ENCODE results near the gene APP.

Gene APP

DNA sequence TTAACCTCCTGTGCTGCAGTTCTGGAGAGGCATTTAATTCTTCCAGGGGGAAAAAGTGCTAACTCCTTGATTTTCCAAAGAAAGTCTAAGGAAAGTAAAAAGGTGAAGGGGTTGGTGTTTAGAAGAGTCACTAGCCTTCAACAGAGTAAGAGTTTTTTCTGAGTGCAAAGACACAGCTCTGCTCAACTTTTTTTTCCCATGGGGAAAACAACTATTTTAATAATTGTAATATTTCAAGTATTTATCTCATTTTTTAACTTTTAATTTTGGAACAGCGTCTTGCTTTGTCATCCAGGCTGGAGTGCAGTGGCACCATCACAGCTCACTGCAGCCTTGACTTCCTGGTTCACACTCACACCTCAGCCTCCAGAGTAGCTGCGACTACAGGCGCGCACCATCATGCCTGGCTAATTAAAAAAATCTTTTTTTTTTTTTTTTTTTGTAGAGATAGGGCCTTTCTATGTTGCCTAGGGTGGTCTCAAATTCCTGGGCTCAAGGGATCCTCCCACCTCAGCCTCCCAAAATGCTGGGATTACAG, 202.6 kb downstream of the APP start:
- DNase-seq = no peak

DNA sequence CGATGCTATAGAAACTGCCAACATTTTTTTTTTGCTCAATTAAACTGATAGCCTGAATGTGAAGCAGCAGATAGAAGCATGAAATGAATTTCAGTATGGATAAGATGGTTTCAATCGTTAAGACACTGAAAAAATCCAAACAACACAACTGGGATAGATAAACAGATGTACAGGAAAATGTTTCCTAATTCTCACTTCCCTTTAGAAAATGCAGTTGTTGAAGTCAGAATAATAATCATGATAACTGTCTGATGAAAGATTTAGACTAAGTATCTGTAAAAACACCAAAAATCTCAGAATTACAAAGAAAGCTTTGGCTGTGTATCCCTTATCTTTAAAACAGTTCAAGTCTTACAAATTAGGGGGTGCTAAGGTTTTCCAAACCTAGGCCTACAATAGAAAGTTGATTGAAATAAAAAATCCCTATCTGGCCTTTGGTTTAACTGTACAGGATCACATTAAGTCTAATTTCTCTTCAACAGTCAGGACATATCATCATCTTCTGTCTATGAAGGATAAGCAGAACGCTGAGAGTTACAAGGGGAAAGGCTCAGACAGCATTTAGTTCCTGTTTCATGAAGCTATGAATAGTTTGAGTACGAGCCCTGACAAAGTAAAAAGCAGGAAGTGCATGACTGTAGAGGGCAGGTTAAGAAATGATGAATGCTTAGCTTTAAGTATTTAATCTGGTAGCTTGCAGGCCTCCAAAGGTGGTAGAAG, 203.2 kb downstream of the APP start:
- DNase-seq = no peak

DNA sequence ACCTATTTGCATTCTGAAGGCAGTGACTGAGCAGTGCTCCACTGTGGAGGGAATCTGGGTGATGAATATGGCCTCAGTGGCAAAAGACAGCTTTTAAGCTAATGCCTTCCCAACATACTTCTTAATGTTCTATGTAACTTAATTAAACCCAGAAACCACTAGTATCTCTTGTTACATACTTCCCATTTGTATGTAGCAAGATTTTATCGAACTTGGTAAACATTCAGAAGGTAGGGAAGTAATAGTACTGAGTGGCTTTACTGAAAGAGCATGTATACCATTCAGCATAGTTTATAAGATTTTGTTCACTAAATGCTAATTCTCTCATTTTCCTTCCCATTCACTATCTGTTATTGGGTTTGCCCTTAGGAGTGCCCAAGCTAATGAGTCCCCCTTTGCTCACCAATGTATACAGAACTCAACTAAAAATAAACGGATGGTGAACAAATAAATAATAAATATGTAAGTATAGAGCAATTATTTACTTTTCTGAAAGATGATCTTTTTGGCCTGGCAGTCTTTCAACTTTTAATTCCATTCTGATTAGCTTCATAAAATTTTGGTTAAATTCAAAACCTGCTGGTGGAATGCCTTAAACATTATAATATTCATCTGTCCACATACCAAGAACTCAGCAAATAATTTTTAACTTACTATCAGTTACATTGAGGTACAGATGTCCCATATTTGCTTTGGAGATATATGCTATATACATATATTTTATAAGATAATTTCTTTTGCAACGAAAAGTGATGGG, 204.4 kb downstream of the APP start:
- no peak for DNase-seq

DNA sequence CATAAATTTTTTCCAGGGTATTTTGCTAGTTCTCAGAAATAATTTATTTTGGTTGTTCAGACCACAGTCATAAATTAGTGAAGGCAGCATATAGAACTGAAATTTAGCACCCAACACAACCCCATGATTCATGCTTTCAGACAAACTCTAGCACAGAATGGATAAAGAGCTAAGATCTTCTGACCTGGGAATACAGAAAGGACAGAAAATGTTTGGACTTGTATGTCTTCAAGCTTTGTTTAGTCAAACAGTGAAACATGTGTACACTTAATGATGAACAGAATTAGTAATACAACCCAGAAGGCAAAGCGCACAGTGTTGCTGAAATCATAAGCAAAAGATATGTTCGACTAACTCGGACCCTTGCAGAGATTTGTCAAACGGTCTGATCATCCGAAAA, 205.6 kb downstream of the APP start:
- DNase-seq = no peak

DNA sequence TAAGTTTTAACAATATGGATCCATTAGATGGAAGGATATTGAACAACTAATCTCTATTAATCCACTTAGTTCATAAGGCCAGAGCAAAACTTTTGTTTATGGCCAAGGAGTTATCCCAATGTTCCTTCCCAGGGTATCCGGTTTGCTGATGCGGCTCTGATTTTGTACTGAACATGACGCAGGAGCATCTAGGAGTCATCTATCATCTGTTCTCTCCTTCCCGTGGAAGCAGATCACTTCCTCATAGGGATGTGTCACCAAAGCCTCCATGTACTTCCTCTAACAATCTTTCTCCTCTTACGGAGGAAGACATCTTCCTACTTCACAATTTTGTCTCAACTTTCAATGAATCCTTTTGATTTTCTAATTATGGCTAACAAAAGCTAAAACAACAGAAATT, 206.6 kb downstream of the APP start:
- DNase-seq = no peak

DNA sequence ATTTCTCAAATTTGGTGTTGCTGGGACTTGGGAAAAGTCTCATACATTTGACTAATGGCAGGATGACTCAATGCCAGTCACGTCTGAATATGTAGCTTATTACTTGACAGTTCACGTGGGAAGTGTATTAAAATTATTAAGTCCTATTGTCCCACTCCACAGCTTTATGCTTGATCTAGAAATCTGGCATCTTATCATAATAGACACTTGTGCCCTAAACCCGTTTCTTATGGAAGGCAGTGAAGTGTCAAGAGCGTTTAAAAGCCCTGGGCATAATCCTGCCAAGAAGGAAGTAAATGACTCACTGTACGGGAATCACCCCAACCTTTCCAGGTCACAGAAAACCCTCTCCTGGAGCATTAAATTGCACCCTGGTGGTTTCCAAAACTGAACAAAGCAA, 207.4 kb downstream of the APP start:
- DNase-seq = no peak

DNA sequence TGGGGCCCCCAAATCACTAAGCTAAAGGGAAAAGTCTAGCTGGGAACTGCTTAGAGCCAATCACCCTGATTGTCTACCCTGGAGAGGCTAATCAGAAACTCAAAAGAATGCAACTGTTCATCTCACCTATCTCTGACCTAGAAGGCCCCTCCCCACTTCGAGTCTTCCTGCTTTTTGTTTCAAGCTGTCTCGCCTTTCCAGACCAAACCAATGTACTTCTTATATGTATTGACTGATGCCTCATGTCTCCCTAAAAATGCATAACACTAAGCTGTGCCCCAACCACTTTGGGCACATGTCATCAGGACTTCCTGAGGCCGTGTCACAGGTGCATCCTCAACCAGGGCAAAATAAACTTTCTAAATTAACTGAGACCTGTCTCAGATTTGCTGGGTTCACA, 209.5 kb downstream of the APP start:
- no peak for DNase-seq

DNA sequence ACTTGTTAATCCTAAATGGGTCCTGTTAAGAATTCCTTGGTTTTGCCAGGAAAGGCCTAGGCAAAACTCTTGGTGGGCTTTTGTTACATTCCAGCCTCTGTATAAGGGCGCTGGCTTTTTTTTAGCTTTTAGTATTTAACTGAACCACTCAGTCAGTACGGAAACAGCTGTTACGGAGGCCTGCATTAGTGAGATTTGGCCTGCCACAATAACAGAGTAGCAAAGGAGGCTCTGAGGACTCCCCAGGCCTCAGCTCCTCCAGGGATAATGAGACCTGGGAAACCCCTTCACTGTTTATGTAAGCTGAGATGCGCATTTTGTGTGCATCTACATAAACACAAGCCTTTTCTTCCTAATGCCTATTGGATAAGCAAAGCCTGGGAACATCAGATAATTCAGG, 210.2 kb downstream of the APP start:
- no peak for DNase-seq

DNA sequence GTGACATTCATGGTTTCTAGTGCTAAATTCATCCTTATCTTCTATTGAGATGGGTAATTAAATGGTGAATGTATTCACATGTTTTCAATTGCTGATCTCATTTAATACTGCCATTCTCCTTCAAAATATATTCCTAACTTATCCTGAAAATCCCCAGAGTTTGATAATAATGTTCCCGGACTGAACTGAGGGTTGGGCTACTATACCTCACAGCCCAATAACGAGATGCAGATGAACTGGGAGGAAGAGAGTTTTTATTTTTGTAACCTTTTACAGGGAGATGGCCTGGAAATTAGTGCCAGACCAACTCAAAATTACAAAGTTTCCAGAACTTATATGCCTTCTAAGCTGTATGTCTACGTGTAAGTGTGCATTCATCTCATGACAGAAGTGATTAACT, 210.8 kb downstream of the APP start:
- DNase-seq = no peak

DNA sequence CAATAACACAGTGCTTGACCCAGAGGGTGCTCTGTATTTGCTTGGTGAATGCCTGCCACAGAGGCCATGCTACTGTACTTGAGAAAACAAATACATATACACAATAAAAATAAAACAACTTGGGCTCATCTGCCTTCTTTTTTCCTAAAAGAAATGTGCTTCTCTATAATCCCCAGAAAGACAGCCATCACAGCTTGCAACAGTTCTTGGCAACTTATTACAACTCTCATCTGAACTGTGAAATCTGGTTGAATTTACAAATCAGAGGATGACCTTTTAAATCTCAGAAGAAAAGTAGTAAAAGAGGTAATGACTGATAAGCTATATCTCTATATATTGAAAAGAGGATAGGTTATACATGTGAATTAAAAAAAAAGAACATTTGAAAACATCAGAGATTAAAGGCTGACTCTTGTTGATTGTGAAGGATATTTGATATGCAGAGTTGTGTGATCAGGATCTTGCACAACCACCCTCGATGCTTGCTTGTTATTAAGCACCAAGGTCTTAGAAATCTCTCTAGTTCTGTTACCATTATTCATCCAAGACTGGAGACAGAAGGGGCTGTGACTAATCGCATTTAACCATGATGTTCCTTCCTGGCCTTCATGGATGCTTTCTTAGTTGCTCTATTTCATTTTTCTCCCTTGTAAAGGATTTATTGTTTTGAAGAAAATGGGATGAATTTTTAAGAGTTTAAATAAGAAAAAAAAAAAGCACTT, 213.4 kb downstream of the APP start:
- DNase-seq = no peak

DNA sequence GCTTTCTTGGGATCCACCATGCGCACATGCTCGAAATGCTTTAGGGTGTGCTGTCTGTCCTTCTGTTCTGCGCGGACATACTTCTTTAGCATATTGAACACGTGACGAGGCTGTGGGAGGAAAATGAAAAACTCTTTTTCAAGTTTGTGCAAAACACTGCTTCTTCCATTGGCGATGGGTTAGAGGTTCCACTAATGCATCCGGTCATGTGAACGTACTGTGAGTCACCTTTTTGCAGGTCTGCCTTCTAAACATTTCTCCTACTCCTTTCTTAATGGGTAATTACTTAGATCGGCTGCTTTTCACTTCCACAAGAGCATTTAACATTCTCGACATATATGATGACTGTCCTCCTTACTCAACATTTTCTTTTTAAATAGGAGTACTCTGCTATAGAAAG, 214.9 kb downstream of the APP start:
- no peak for DNase-seq

DNA sequence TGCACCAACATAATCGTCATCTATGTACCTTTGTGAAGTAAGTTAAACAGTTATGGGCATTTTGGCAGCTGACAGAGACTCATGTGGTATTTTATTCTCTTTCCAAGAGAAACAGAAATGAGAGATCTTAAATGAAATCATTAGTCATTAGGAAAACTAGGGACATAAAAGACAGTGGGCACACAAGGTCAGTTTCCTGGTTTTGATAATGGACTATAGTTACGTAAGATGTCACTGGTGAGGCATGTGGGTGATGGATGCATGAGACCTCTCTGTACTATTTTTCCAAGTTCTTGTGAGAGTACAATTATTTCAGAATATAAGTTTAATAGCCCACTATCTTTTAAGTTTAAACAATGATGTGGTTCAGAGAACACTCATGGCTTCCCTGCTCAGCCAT, 216.9 kb downstream of the APP start:
- no peak for DNase-seq

DNA sequence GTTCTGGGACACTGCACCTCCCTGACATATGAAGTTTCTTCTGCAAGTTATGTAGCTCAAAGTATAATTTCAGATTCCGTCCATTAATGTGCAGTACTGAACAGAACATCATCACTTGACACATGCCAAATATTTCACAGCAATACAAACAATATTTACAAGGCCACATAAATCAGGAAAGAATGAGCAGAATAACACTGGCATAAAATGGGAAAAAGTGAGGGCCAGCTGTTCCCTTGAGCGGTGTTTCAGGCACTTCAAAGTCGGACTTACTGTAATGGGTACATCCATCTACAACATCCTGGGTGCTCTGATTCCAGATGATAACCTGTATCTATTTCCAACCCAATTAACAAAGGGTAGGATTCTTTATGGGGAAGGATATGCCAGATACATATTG, 217.4 kb downstream of the APP start:
- no peak for DNase-seq

DNA sequence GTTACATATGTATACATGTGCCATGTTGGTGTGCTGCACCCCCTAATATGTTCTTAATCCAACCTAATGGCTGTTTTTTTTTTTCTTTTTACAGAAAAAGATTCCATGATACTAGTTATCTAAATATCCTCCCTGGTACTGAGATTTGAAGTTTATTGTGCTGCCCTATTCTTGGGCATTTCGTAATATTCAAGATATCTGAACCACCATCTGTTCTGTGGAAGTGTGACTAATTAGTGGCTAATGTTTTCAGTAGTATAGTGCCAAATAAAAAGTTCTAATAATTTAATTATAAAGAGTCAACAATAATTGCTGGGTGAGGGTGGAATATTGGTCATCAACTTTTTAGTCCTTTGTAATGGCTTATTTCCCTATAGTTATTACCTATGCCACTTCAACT, 218.3 kb downstream of the APP start:
- DNase-seq = no peak

DNA sequence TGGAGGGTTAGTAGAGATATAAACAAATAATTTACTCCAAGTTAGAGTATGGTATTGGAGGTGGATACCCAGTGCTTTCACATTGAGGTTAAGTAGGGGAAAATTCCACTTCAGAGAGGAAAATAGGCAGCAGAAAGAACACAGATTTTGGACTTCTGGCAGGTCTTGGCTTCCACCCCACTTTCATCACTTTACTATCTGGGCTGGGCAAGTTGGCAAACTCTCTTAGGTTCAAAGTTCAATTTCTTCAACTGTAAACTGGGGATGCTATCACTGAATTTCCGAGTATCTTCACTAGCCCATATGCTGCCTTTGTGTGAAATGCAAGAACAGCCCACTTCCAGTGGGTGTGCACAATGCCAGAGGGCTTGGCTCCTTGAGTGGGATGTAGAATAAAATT, 220.9 kb downstream of the APP start:
- no peak for DNase-seq

DNA sequence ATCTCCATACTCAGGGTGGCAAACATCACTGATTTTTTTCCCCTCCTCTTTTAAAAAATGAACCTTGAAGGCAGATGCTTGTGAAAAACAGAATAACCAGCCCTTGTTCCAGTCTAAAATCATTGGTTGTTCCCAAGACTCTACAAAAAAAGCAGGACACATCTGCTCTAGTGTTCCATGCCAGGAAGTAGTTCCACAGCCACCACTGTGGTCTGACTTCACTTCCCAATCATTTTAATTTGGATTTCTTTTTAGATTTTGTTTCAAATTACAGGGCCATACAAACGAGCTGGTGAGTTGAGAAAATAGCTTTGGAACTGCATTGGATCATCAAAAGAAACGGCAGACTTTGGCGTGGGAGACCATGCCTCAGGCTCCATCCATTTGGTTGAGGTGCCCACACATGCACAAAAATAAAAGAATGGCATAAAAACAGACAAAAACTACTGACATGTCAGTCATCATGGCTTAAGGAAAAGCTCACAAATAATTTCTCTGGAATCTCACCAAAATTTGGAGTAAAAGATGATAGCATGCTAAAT, 225.8 kb downstream of the APP start:
- DNase-seq = no peak

DNA sequence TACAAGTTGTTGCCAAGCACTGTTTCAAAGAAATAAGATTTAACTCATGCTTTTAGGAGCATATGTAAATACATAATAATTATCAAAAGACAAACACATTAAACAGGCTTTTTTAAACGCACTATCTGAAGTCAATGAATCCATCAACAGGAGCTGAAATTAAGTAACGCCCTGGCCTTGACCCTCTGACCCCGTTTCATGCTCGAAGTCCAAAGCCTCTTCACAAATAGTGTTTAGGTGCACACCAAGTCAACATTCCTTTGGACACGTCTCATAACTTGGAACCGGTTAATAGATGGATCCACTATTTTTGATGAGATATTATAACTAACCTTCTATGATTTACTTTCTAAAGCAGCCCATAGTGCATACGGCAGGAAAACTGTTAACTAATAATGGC, 226.5 kb downstream of the APP start:
- no peak for DNase-seq

DNA sequence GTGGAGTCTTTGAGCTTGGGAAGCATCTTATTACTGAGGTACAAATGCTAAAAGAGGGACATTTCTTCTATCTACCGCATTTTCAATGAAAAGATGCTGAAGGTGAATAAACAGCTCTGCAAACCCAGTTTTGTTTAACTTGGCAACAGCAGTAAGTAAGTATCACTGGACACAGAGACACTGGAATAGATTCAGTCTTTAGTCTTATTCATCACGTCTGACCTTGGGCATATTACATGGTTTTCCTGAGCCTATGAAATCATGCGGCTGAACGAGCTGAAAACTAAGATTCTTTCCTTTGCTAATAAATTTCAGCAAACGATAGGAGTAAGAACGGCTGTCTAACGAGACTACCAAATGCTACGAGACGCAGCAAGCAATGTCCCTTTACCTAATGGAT, 228.4 kb downstream of the APP start:
- no peak for DNase-seq

DNA sequence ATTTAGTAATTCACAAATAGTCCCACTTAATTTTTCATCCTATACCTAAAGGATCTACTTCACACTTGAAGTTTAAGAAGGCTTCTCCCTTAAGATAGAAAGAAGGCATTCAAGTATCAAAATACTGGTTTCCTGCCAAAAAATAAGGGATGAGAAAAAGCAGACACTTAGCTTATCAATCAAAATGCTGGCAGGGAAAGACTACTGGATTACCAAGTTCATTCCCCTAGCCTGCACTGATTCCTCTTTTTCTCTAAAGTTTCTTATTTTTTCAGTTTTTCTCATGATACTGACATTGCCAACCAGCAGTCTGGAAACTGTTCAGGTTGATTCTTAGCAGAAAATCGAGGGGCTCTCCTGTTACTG, 231.2 kb downstream of the APP start:
- no peak for DNase-seq

DNA sequence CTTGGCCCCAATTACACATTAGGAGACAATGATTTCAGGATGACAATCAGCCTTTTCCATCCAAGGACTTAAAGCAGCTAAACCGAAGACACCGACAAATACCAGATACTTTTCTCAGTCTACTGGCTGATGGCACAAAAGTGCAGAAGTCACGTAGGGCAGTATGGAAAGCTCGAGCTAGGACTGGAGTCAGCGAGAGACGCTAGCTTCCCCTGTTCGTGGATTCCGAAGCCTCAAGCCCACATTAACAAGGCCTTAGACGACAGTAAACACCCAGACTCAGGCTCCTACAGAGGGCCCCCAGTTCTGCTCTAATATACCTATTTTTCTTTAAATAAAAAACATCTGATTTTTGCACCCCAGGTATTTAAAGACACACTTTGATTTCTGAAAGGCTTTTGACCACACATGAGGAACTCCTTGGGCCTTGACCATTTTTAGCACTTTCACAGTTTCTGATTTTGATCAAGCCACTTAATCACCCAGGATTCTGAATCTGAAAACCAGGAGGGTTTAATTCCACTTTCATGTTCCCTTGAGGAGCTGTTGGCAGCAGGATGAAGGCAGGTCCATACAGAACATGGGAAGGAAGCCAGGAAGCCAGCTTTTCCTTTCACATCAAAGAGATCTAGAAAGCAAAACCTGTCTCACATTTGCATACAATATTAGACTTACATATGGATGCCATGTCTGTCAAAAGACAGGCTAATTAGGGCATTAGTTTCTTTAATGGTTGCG, 231.7 kb downstream of the APP start:
- no peak for DNase-seq

DNA sequence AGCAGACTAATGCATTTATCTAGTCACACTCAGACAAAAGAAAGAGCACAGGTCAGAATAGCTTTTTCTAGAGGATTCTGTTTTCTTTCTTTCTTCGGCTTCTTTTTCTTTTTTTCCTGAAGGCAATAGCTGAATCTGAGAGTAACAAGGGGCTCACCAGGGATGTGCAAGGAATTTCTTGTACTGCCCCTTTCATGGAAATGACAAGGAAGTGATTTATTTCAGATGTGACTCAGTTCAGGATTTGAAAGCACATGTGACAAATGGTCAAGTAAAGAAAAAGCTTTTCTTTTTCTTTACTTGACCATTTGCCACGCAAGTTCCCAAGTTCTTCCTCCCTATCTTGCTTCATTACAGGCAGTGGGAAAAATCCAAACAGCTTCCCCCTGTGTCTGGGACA, 233.8 kb downstream of the APP start:
- no peak for DNase-seq

DNA sequence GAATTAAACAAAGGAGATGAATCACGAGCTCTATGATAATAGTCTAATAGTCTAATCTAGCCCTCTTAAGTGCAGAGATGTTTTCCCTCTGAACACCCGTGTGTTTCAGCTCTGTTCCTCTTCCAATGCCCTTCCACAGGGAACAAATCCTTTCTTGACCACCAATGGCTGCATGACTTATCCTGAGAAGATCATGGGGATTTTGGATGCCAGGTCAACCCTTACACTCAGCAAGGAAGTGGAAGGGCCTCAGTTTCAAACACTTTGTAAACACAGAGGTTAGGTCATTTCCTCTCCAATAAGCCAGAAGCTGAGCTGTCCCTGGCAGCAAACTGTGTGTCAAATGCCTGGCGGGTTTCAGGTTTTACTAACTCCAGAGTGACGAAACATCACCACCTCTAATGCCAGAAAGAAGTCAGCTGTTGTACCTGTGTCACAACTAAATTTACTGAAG, 235.8 kb downstream of the APP start:
- no peak for DNase-seq

DNA sequence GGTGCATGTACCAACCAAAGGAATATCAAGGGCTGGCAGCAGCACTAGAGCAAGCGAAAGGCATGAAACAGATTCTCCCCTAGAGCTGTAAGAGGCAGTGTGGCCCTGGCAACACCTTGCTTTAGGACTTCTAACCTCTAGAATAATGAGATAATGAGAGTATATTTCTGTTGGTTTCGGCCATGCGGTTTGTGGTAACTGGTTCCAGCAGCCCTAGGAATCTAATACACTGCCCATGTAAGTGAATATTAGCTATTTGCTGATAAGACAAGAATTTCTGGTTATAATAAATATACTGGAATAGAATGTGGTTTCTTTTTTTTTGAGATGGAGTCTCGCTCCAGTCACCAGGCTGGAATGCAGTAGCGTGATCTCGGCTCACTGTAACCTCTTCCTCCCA, 236.4 kb downstream of the APP start:
- no peak for DNase-seq

Measured in stimulated activated CD8-positive, alpha-beta memory T cell treated with anti-CD3 and anti-CD28 coated beads, Interleukin-4, amount 100 ng/mL, for 48 hours (primary cell).